ENCODE results near the gene HCN2. TPM values are rescaled to one million over a fixed set of nuclear protein-coding genes. Genes with fewer than 3 reads are reported as not detected.

HCN2 gene
- total RNA-seq, 1 donor from 2014 or later: 0.52 TPM

- H3K4me3 Mint-ChIP-seq (ENCODE audit: low read depth): no peak overlapping the region
- no peaks in the 10 kb centered on the region for H3K27me3 Mint-ChIP-seq (ENCODE audit: low read depth)
- no peaks in the 10 kb centered on the region for H3K4me1 Mint-ChIP-seq (ENCODE audit: low read depth)
- no peaks in the 10 kb centered on the region for H3K9me3 Mint-ChIP-seq
- peaks cover 24% of the 10 kb centered on the region for H3K36me3 Mint-ChIP-seq (ENCODE audit: low read depth)
- H3K27ac Mint-ChIP-seq: no peak overlapping the region
- no peak for DNase-seq (ENCODE audit: low spot score)
- intact Hi-C loops (cut with micrococcal nuclease): no loop called here
Observed at GRCh38 chr19:648305-648704, 58.6 kb downstream of the HCN2 start.

DNA sequence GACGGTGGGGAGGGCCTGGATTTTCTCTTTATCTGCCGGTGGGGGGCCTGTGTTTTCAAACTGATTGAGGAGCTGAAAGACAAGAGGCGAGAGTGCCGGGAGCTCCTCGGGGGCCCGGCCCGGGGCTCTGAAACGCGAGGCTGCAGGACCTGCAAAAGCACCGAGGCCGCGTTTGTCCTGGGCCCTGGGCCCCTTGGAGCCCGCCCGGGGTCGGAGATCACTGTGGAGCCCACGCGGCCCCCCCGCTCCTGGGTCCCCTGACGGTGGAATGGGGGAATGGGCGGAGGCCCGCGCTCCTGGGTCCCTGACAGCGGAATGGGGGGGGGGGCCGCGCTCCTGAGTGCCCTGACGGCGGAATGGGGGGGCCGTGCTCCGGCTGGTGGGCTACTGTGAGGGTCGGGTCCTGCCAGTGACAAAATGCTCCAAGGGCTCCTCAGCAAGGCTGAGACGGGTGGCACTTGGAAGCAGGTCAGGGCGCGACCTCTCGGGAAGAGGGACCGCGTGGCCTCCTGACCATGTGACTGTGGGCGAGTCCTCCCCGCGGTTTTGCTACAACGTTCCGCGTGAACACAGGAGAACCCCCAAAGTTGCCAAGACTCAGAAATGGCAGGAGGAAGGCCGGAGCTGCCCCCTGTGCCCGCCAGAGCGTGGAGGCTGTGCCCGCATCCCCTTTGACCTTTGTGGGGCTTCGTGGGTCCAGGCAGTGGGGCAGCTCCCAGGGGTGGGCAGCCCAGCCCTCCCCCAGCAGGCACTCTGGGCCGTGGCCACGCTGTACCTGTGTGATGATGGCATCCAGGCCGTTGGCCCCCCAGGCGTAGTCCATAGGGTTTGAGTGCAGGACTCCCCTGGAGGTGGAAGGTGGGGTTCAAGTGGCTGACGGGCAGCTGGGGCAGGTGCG is 59.5 kb downstream of the HCN2 start:
- intact Hi-C loops (cut with micrococcal nuclease): no loop called here
- Mint-ChIP-seq H3K4me3 (ENCODE audit: low read depth) (no peak overlapping the region), H3K4me1 (ENCODE audit: low read depth) (no peaks in the 10 kb centered on the region), H3K9me3 (no peaks in the 10 kb centered on the region), H3K27me3 (ENCODE audit: low read depth) (no peaks in the 10 kb centered on the region), H3K36me3 (ENCODE audit: low read depth) (peaks cover 31% of the 10 kb centered on the region), H3K27ac (no peak overlapping the region)
- no peak for DNase-seq (ENCODE audit: low spot score)

- Mint-ChIP-seq H3K36me3 (ENCODE audit: low read depth) (peaks cover 33% of the 10 kb centered on the region), H3K27me3 (ENCODE audit: low read depth) (no peaks in the 10 kb centered on the region), H3K4me1 (ENCODE audit: low read depth) (no peaks in the 10 kb centered on the region), H3K27ac (no peak overlapping the region), H3K4me3 (ENCODE audit: low read depth) (no peak overlapping the region), H3K9me3 (no peaks in the 10 kb centered on the region)
- DNase-seq (ENCODE audit: low spot score): no peak
- intact Hi-C loops (cut with micrococcal nuclease): no loop called here
Observed at GRCh38 chr19:650121-650520, 60.4 kb downstream of the HCN2 start.

- no peak for DNase-seq (ENCODE audit: low spot score)
- Mint-ChIP-seq H3K27me3 (ENCODE audit: low read depth) (no peaks in the 10 kb centered on the region), H3K4me3 (ENCODE audit: low read depth) (no peak overlapping the region), H3K9me3 (no peaks in the 10 kb centered on the region), H3K4me1 (ENCODE audit: low read depth) (no peaks in the 10 kb centered on the region), H3K27ac (no peak overlapping the region), H3K36me3 (ENCODE audit: low read depth) (peaks cover 36% of the 10 kb centered on the region)
- intact Hi-C loops (cut with micrococcal nuclease): no loop called here
Observed at GRCh38 chr19:651114-651818, 61.6 kb downstream of the HCN2 start.

- H3K9me3 Mint-ChIP-seq: no peaks in the 10 kb centered on the region
- H3K4me3 Mint-ChIP-seq (ENCODE audit: low read depth): no peak overlapping the region
- intact Hi-C loops (cut with micrococcal nuclease): no loop called here
- no peak for DNase-seq (ENCODE audit: low spot score)
- H3K27me3 Mint-ChIP-seq (ENCODE audit: low read depth): no peaks in the 10 kb centered on the region
- H3K4me1 Mint-ChIP-seq (ENCODE audit: low read depth): peaks cover 1% of the 10 kb centered on the region
- H3K36me3 Mint-ChIP-seq (ENCODE audit: low read depth): peaks cover 34% of the 10 kb centered on the region
- H3K27ac Mint-ChIP-seq: no peak overlapping the region
Observed at GRCh38 chr19:651991-652390, 62.3 kb downstream of the HCN2 start.

DNA sequence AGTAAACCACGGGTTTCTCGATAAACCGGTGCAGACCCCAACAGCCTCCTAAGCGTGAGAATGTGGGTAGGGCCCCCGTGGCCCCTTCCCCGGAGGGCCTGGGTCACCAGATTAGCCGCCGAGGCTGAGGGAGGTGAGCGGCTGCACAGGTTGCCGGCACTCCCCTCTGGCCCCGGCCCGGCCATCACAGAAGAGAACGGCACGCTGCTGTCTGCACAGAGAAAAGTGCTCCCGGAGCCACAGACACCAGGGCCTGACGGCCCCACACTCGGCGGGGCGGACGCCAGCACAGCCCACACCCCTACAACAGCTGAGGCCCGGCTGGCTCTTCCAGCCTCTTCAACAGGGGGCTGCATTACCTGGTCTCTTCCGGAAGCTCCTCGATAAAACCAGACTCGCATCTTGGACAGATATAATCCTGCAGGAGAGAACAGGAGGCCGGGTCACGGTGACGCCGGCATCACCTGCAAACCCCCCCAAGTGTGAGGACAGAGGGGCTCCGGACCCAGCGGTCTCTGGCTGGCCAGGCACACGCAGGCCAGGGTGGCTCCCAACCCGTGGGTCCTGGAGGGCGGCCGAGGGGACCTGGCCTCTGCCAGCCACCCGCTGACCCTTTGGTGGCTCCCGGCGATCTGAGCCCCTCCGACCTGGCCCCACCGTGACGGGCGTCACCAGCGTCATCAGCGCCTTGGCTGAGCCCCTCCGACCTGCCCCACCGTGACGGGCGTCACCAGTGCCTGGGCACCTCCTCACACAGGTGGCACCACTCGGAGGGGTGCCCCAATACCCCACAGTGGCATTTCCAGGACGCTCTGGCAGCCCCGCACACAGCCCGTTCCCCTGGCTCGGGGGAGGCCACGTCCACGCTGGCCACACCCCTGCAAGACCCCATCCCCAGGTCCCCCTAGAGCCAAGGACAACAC is 63.0 kb downstream of the HCN2 start:
- H3K27ac Mint-ChIP-seq: no peak overlapping the region
- peaks cover 36% of the 10 kb centered on the region for H3K36me3 Mint-ChIP-seq (ENCODE audit: low read depth)

DNA sequence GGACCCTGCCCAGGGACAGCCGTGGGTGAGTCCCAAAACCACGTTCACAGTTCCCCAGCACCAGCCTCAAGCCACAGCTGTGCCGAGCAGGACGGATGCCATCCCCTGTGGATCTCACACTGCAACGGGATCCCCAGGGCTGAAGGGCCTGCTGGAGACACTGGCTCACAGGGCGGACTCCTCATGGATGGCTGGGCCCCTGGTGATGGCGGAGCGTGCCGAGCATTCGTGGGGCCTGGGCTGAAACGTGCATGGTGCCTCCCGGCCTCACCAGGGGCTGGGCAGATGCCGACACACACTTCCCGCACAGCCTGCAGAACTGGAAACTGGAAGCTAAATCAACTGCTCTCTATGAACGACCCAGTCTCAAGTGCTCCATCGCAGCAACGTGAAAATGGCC is 63.7 kb downstream of the HCN2 start:
- Mint-ChIP-seq H3K27me3 (ENCODE audit: low read depth) (no peaks in the 10 kb centered on the region), H3K9me3 (no peaks in the 10 kb centered on the region), H3K36me3 (ENCODE audit: low read depth) (peaks cover 36% of the 10 kb centered on the region), H3K4me3 (ENCODE audit: low read depth) (no peak overlapping the region), H3K4me1 (ENCODE audit: low read depth) (peaks cover 1% of the 10 kb centered on the region), H3K27ac (no peak overlapping the region)
- intact Hi-C loops (cut with micrococcal nuclease): no loop called here
- no peak for DNase-seq (ENCODE audit: low spot score)

More for the DNA sequence above, 63.0 kb downstream of the HCN2 start:
- intact Hi-C loops (cut with micrococcal nuclease): no loop called here
- Mint-ChIP-seq H3K9me3 (no peaks in the 10 kb centered on the region), H3K4me3 (ENCODE audit: low read depth) (no peak overlapping the region), H3K27me3 (ENCODE audit: low read depth) (no peaks in the 10 kb centered on the region), H3K4me1 (ENCODE audit: low read depth) (peaks cover 1% of the 10 kb centered on the region)
- DNase-seq (ENCODE audit: low spot score): no peak

DNA sequence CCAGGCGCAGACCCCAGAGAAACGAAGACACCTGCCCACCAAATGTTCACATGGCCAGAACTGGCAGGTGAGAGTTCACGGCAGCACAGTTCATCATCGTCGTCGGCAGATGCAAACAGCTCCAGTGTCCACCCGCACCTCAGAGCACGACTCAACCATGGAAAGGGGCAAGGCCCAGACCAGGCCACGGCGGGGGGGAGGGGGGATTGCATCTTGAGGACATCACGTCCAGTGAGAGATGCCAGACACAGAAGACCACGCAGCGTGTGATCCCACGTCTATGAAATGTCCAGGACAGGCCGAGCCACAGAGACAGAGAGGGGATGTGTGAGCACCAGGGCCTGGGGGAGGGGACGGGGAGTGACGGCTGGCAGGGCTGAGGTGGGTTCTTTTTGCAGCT is 66.0 kb downstream of the HCN2 start:
- H3K36me3 Mint-ChIP-seq (ENCODE audit: low read depth): peaks cover 30% of the 10 kb centered on the region
- no peak for DNase-seq (ENCODE audit: low spot score)
- intact Hi-C loops (cut with micrococcal nuclease): no loop called here
- H3K27me3 Mint-ChIP-seq (ENCODE audit: low read depth): no peaks in the 10 kb centered on the region
- no peaks in the 10 kb centered on the region for H3K9me3 Mint-ChIP-seq
- H3K27ac Mint-ChIP-seq: no peak overlapping the region
- peaks cover 5% of the 10 kb centered on the region for H3K4me1 Mint-ChIP-seq (ENCODE audit: low read depth)
- H3K4me3 Mint-ChIP-seq (ENCODE audit: low read depth): no peak overlapping the region

DNA sequence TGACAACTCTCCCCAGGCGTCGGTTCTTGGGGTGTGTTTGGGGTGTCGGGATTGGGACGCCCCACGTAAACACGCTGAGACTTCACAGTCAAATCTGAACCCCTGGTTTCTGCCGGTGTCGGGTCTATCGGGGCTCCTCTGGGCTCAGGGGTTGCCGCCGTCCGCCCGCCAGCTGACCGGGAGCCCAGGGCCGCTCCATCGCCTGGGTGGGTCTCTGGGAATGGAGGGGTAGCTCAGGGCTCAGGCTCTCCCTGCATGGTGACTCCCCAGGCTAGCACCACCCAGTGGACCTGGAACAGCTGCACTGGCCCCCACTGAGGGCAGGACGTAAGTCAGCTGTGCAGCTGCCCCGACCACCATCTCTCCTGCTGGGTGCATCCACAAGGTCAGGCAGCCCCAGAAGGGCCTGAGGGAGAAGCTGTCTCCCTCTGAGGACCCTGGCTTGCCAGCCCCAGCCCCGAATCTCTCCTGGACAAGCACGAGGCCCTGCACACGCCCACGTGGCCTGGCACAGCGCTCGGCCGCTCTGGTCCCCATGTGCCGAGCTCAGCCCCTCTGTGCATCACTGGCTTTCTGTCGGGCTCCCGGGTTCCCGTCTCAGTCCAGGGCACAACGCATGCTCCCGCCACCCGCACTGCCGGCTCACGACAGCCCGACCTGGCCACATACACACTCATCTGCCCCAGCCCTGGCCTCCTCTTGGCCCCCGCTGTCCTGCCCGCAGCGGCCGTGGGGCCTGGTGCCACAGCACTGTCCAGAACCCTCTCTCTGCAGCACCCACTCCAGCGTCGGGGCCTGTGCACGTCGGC is 67.3 kb downstream of the HCN2 start:
- Mint-ChIP-seq H3K4me3 (ENCODE audit: low read depth) (no peak overlapping the region), H3K9me3 (no peaks in the 10 kb centered on the region), H3K36me3 (ENCODE audit: low read depth) (peaks cover 39% of the 10 kb centered on the region), H3K27me3 (ENCODE audit: low read depth) (no peaks in the 10 kb centered on the region), H3K27ac (no peak overlapping the region), H3K4me1 (ENCODE audit: low read depth) (peaks cover 9% of the 10 kb centered on the region)
- DNase-seq (ENCODE audit: low spot score): no peak
- intact Hi-C loops (cut with micrococcal nuclease): no loop called here

GRCh38 chr19:657611-658010 is 67.9 kb downstream of the HCN2 start:
- H3K27me3 Mint-ChIP-seq (ENCODE audit: low read depth): no peaks in the 10 kb centered on the region
- intact Hi-C loops (cut with micrococcal nuclease): no loop called here
- peaks cover 41% of the 10 kb centered on the region for H3K36me3 Mint-ChIP-seq (ENCODE audit: low read depth)
- no peak for DNase-seq (ENCODE audit: low spot score)
- H3K27ac Mint-ChIP-seq: no peak overlapping the region
- no peak overlapping the region for H3K4me3 Mint-ChIP-seq (ENCODE audit: low read depth)
- H3K9me3 Mint-ChIP-seq: no peaks in the 10 kb centered on the region
- H3K4me1 Mint-ChIP-seq (ENCODE audit: low read depth): peaks cover 9% of the 10 kb centered on the region

GRCh38 chr19:658059-658839 is 68.6 kb downstream of the HCN2 start:
- Mint-ChIP-seq H3K36me3 (ENCODE audit: low read depth) (peaks cover 41% of the 10 kb centered on the region), H3K9me3 (no peaks in the 10 kb centered on the region), H3K4me1 (ENCODE audit: low read depth) (peaks cover 9% of the 10 kb centered on the region), H3K4me3 (ENCODE audit: low read depth) (no peak overlapping the region), H3K27ac (no peak overlapping the region), H3K27me3 (ENCODE audit: low read depth) (no peaks in the 10 kb centered on the region)
- DNase-seq (ENCODE audit: low spot score): no peak
- intact Hi-C loops (cut with micrococcal nuclease): no loop called here
